ENCODE results near the gene SVIL. TPM values are rescaled to one million over a fixed set of nuclear protein-coding genes. Genes with fewer than 3 reads are reported as not detected.
A peak's percentile ranks its signal among the peaks of the same experiment; 100 is the strongest.
"Not testable (repeated sequence)": the region's sequence is repeated elsewhere in the genome, so short reads cannot be mapped to it uniquely, and the experiment has no call there.

SVIL gene
- total and polyA plus RNA-seq, 7 donors = 70.6 to 1,728 (median 792) TPM

- Histone ChIP-seq H3K4me3 (peak overlapping the region; percentile 11), H3K36me3 (ENCODE audit: insufficient read depth in 1 of 2, low read depth in 1 of 2) (peaks cover 0 to 19% of the 10 kb centered on the region in 2 donors), H3K27ac (peak overlapping the region; percentile 90), H3K27me3 (ENCODE audit: insufficient read depth in 3 of 3, low read length in 2 of 3) (no peaks in the 10 kb centered on the region), H3K9me3 (no peaks in the 10 kb centered on the region), H3K4me1 (peaks cover 65% of the 10 kb centered on the region)
- WGBS, 3 donors = 49 to 80% (median 52%) methylated on average over 14 of the region's 14 CpGs
- TF ChIP-seq CTCF (IDR thresholded peaks at IDR 0.05) = no peak
- ATAC-seq (no peak), DNase-seq (no peak)
- intact Hi-C loops (cut with DNase I) = loop anchor here in 1 of 2 donors (5.0 kb wide), 1 partner anchor 52 kb away; no protein-coding TSS in a partner anchor
These were observed 50.3 kb downstream of the SVIL start for GRCh38 chr10:29584436-29584835.

GRCh38 chr10:29583674-29584073 is 51.1 kb downstream of the SVIL start:
- 48 to 63% (median 56%) methylated on average over 9 of the region's 9 CpGs for WGBS, 3 donors
- DNase-seq = no peak

GRCh38 chr10:29582769-29583168 is 52.0 kb downstream of the SVIL start:
- 37 to 65% (median 52%) methylated on average over 5 of the region's 5 CpGs for WGBS, 3 donors
- not testable (repeated sequence) for ATAC-seq; DNase-seq; H3K9me3 ChIP-seq; H3K27me3 ChIP-seq (ENCODE audit: insufficient read depth in 3 of 3, low read length in 2 of 3); H3K4me3 ChIP-seq
- Histone ChIP-seq H3K27ac (peak overlapping the region; percentile 90), H3K36me3 (ENCODE audit: insufficient read depth in 1 of 2, low read depth in 1 of 2) (peaks cover 0 to 30% of the 10 kb centered on the region in 2 donors), H3K4me1 (peaks cover 66% of the 10 kb centered on the region)
- intact Hi-C loops (cut with DNase I) = loop anchor here in 1 of 2 donors (5.0 kb wide), 1 partner anchor 50 kb away; no protein-coding TSS in a partner anchor

More at GRCh38 chr10:29583674-29584073, 51.1 kb downstream of the SVIL start:
- Histone ChIP-seq H3K4me3 (no peak overlapping the region), H3K27me3 (ENCODE audit: insufficient read depth in 3 of 3, low read length in 2 of 3) (no peaks in the 10 kb centered on the region), H3K36me3 (ENCODE audit: insufficient read depth in 1 of 2, low read depth in 1 of 2) (peaks cover 0 to 25% of the 10 kb centered on the region in 2 donors), H3K9me3 (no peaks in the 10 kb centered on the region), H3K27ac (peak overlapping the region; percentile 90), H3K4me1 (peaks cover 63% of the 10 kb centered on the region)
- intact Hi-C loops (cut with DNase I) = loop anchor here in 1 of 2 donors (5.0 kb wide), 1 partner anchor 51 kb away; no protein-coding TSS in a partner anchor
- no peak for ATAC-seq
- TF ChIP-seq CTCF (IDR thresholded peaks at IDR 0.05) = no peak

- TF ChIP-seq CTCF (IDR thresholded peaks at IDR 0.05) = no peak
- no peak overlapping the region for H3K4me3 ChIP-seq
- no peaks in the 10 kb centered on the region for H3K27me3 ChIP-seq (ENCODE audit: insufficient read depth in 3 of 3, low read length in 2 of 3)
- H3K9me3 ChIP-seq = no peaks in the 10 kb centered on the region
- intact Hi-C loops (cut with DNase I) = no loop called here
- WGBS, 3 donors = 55 to 73% (median 56%) methylated on average over 12 of the region's 12 CpGs
- no peak for DNase-seq
- H3K4me1 ChIP-seq = peaks cover 63% of the 10 kb centered on the region
- peak overlapping the region; percentile 64 for H3K27ac ChIP-seq
- ATAC-seq = peak; percentile 39 to 64 (median 55)
- peaks cover 0 to 58% of the 10 kb centered on the region in 2 donors for H3K36me3 ChIP-seq (ENCODE audit: insufficient read depth in 1 of 2, low read depth in 1 of 2)
These were observed 55.3 kb downstream of the SVIL start for GRCh38 chr10:29579455-29579970.

- Histone ChIP-seq H3K4me1 (peaks cover 53% of the 10 kb centered on the region), H3K27ac (peak overlapping the region; percentile 64), H3K27me3 (ENCODE audit: insufficient read depth in 3 of 3, low read length in 2 of 3) (no peaks in the 10 kb centered on the region), H3K9me3 (no peaks in the 10 kb centered on the region), H3K36me3 (ENCODE audit: insufficient read depth in 1 of 2, low read depth in 1 of 2) (peaks cover 0 to 58% of the 10 kb centered on the region in 2 donors), H3K4me3 (no peak overlapping the region)
- TF ChIP-seq CTCF (IDR thresholded peaks at IDR 0.05) = no peak
- WGBS, 3 donors = 54 to 85% (median 79%) methylated on average over 3 of the region's 3 CpGs
- DNase-seq (no peak), ATAC-seq (no peak)
- intact Hi-C loops (cut with DNase I) = no loop called here
These were observed 56.3 kb downstream of the SVIL start for GRCh38 chr10:29578457-29578856.

Data from psoas muscle (tissue), 8 donors.